GM18868 (cell line): ENCODE measurements around the gene GLP2R.
A peak's percentile ranks its signal among the peaks of the same experiment; 100 is the strongest.

Source experiments
- ATAC-seq: cut with Tn5 transposase; IDR thresholded peaks from one replicate; pipeline ENCODE4 v1.9.1; 2021; ENCODE audit warnings: mild to moderate bottlenecking, moderate library complexity; ENCODE audit not compliant: unreplicated experiment

The GLP2R gene

GRCh38 chr17:9897372-9897968 lies 71.7 kb downstream of the GLP2R start:
- ATAC-seq = no peak

GRCh38 chr17:9898812-9899211 lies 73.1 kb downstream of the GLP2R start:
- no peak for ATAC-seq

GRCh38 chr17:9899280-9900043 lies 73.7 kb downstream of the GLP2R start:
- no peak for ATAC-seq

- no peak for ATAC-seq
Measured at GRCh38 chr17:9900044-9900594, 74.4 kb downstream of the GLP2R start.

- ATAC-seq = no peak
Measured at GRCh38 chr17:9900784-9901183, 75.1 kb downstream of the GLP2R start.

GRCh38 chr17:9902120-9902519 lies 76.4 kb downstream of the GLP2R start:
- no peak for ATAC-seq

- no peak for ATAC-seq
Measured at GRCh38 chr17:9904277-9905077, 78.8 kb downstream of the GLP2R start.

GRCh38 chr17:9905078-9905415 lies 79.3 kb downstream of the GLP2R start, which contains the start of gene RCVRN:
Gene RCVRN, minus strand, starts transcription at chr17:9905271. Its CDS starts 91 bp downstream, at chr17:9905180.
- no peak for ATAC-seq

GRCh38 chr17:9905902-9906301 lies 80.2 kb downstream of the GLP2R start:
- peak; percentile 60 for ATAC-seq

- ATAC-seq = no peak
Measured at GRCh38 chr17:9906616-9907015, 80.9 kb downstream of the GLP2R start.

GRCh38 chr17:9907131-9907530 lies 81.4 kb downstream of the GLP2R start:
- ATAC-seq = no peak

GRCh38 chr17:9907883-9908648 lies 82.3 kb downstream of the GLP2R start:
- no peak for ATAC-seq

- ATAC-seq = no peak
Measured at GRCh38 chr17:9908649-9909042, 82.9 kb downstream of the GLP2R start.

GRCh38 chr17:9911089-9911488 lies 85.4 kb downstream of the GLP2R start:
- ATAC-seq = no peak

- ATAC-seq = no peak
Measured at GRCh38 chr17:9912121-9913099, 86.7 kb downstream of the GLP2R start.

GRCh38 chr17:9913476-9913875 lies 87.8 kb downstream of the GLP2R start:
- no peak for ATAC-seq

- no peak for ATAC-seq
Measured at GRCh38 chr17:9916108-9916507, 90.4 kb downstream of the GLP2R start.

- no peak for ATAC-seq
Measured at GRCh38 chr17:9917131-9917530, 91.4 kb downstream of the GLP2R start.

- no peak for ATAC-seq
Measured at GRCh38 chr17:9917801-9918200, 92.1 kb downstream of the GLP2R start.

GRCh38 chr17:9918352-9918751 lies 92.6 kb downstream of the GLP2R start:
- ATAC-seq = no peak
